Sigmoid colon (tissue), 7 donors: ENCODE data around the gene SLC45A1. TPM values are rescaled to one million over a fixed set of nuclear protein-coding genes. Genes with fewer than 3 reads are reported as not detected.

Source experiments
- DNase-seq: peaks from one replicate; pipeline ENCODE4 v3.0.0-alpha.2; 2019
- H3K27ac ChIP-seq, 4 donors: fragments of 200-600 bp; sonication (generic); one replicate each; pipeline ENCODE4 v1.5.1; 2016 to 2019; ENCODE audit warnings: mild to moderate bottlenecking in 1 of 4
- H3K27me3 ChIP-seq, 3 donors: fragments of 200-600 bp; sonication (generic); one replicate each; pipeline ENCODE4 v1.5.1; 2019; ENCODE audit warnings: mild to moderate bottlenecking in 1 of 3
- H3K36me3 ChIP-seq, 4 donors: fragments of 200-600 bp; sonication (generic); one replicate each; pipeline ENCODE4 v1.5.1; 2016 to 2019
- H3K4me1 ChIP-seq, 4 donors: fragments of 200-600 bp; sonication (generic); one replicate each; pipeline ENCODE4 v1.5.1; 2017 to 2019
- H3K4me3 ChIP-seq, 4 donors: fragments of 200-600 bp; sonication (generic); one replicate each; pipeline ENCODE4 v1.5.1; 2017 to 2019; ENCODE audit warnings: mild to moderate bottlenecking in 2 of 4, moderate library complexity in 1 of 4
- H3K9me3 ChIP-seq, 4 donors: fragments of 200-600 bp in 3 of 4; sonication (generic) in 3 of 4; one replicate each; pipeline versions ENCODE4 v1.5.1 to v1.6.1; 2013 to 2019
- EP300 ChIP-seq, 4 donors: sonication (generic); formaldehyde crosslinking; IDR thresholded peaks; one replicate each; pipeline ENCODE4 v1.6.1; 2017; ENCODE audit warnings: antibody characterized with exemption in 4 of 4
- POLR2A ChIP-seq, 2 donors: fragments of 450-650 bp; IDR thresholded peaks; one replicate each; pipeline ENCODE4 v1.6.1; 2016; ENCODE audit warnings: antibody characterized with exemption in 2 of 2, mild to moderate bottlenecking in 2 of 2, moderate library complexity in 2 of 2
- POLR2AphosphoS5 ChIP-seq, 4 donors: sonication (generic); formaldehyde crosslinking; IDR thresholded peaks; one replicate each; pipeline ENCODE4 v1.6.1; 2017; ENCODE audit warnings: antibody characterized with exemption in 4 of 4
- WGBS, 2 donors: extraction: QIAGEN DNeasy Blood & Tissue Kit; methylation state at CpG; one replicate each; pipeline ENCODE4 v1.1.7; 2013; 5-methylcytosine and 5-hydroxymethylcytosine counted together
- intact Hi-C: fragments of 100-400 bp; cut with DNase I; formaldehyde crosslinking; loops from one replicate; pipeline ENCODE4 v1.15.1; 2023
- polyA plus RNA-seq, 3 donors: library from polyadenylated mRNA; stranded (reverse); fragments of 200-250 nt; gene quantifications; one replicate each; pipeline ENCODE4 v1.2.3, GENCODE V29; 2013
- total RNA-seq, 4 donors: library from RNA; depleted of rRNA; stranded (reverse); fragments of >200 nt; gene quantifications; one replicate each; pipeline ENCODE4 v1.1.0, GENCODE V29; 2016
- TF ChIP-seq, protein P1 (sequence below), 4 experiments: fragments of 450-650 bp in 3 of 4; fragments of 200-600 bp in 1 of 4; IDR thresholded peaks; one replicate each; pipeline ENCODE4 v1.5.1; 2016 to 2019; ENCODE audit warnings: antibody characterized with exemption in 4 of 4, mild to moderate bottlenecking in 3 of 4, moderate library complexity in 2 of 4
- donor health status: healthy with polysubstance abuse.
- donor health status: Bipolar disorder and iron deficiency.
- donor health status: healthy.

Gene SLC45A1
- total and polyA plus RNA-seq, 7 donors = 1.4 to 6.5 (median 3.9) TPM; not detected in 2

- TF ChIP-seq, protein P1, sequence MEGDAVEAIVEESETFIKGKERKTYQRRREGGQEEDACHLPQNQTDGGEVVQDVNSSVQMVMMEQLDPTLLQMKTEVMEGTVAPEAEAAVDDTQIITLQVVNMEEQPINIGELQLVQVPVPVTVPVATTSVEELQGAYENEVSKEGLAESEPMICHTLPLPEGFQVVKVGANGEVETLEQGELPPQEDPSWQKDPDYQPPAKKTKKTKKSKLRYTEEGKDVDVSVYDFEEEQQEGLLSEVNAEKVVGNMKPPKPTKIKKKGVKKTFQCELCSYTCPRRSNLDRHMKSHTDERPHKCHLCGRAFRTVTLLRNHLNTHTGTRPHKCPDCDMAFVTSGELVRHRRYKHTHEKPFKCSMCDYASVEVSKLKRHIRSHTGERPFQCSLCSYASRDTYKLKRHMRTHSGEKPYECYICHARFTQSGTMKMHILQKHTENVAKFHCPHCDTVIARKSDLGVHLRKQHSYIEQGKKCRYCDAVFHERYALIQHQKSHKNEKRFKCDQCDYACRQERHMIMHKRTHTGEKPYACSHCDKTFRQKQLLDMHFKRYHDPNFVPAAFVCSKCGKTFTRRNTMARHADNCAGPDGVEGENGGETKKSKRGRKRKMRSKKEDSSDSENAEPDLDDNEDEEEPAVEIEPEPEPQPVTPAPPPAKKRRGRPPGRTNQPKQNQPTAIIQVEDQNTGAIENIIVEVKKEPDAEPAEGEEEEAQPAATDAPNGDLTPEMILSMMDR (IDR thresholded peaks at IDR 0.05) = no peak
- TF ChIP-seq POLR2A (IDR thresholded peaks at IDR 0.05) = no peak
- TF ChIP-seq EP300 (IDR thresholded peaks at IDR 0.05) = no peak
- TF ChIP-seq POLR2AphosphoS5 (IDR thresholded peaks at IDR 0.05) = no peak
- intact Hi-C loops = no loop called here
- H3K27me3 ChIP-seq = no peaks in the 10 kb centered on the region
These were observed 12.6 kb downstream of the SLC45A1 start for GRCh38 chr1:8330271-8331125.

GRCh38 chr1:8332806-8333205 lies 14.9 kb downstream of the SLC45A1 start:
- Histone ChIP-seq H3K9me3 (no peaks in the 10 kb centered on the region), H3K27me3 (no peaks in the 10 kb centered on the region), H3K4me3 (no peak overlapping the region), H3K4me1 (no peaks in the 10 kb centered on the region), H3K36me3 (peaks cover 0 to 28% (median 0%) of the 10 kb centered on the region in 4 donors), H3K27ac (no peak overlapping the region)
- DNase-seq = no peak
- WGBS, 2 donors = 89 to 93% methylated on average over 16 of the region's 16 CpGs
- intact Hi-C loops = no loop called here
- TF ChIP-seq, protein P1 (IDR thresholded peaks at IDR 0.05) = no peak
- TF ChIP-seq POLR2AphosphoS5 (IDR thresholded peaks at IDR 0.05) (no peak), POLR2A (IDR thresholded peaks at IDR 0.05) (no peak), EP300 (IDR thresholded peaks at IDR 0.05) (no peak)

More at GRCh38 chr1:8330271-8331125, 12.6 kb downstream of the SLC45A1 start:
- Histone ChIP-seq H3K4me3 (no peak overlapping the region), H3K9me3 (no peaks in the 10 kb centered on the region), H3K4me1 (no peaks in the 10 kb centered on the region), H3K27ac (no peak overlapping the region), H3K36me3 (peaks cover 0 to 42% (median 4%) of the 10 kb centered on the region in 4 donors)
- 91 to 95% methylated on average over 47 of the region's 47 CpGs for WGBS, 2 donors
- no peak for DNase-seq

- TF ChIP-seq, protein P1 (IDR thresholded peaks at IDR 0.05) = no peak
- WGBS, 2 donors = 72 to 87% methylated on average over 16 of the region's 16 CpGs
- Histone ChIP-seq H3K27ac (no peak overlapping the region), H3K4me3 (no peak overlapping the region), H3K27me3 (no peaks in the 10 kb centered on the region), H3K4me1 (no peaks in the 10 kb centered on the region), H3K9me3 (no peaks in the 10 kb centered on the region), H3K36me3 (peaks cover 0 to 33% (median 0%) of the 10 kb centered on the region in 4 donors)
- intact Hi-C loops = no loop called here
- DNase-seq = no peak
These were observed 15.5 kb downstream of the SLC45A1 start for GRCh38 chr1:8333246-8333987.

DNA sequence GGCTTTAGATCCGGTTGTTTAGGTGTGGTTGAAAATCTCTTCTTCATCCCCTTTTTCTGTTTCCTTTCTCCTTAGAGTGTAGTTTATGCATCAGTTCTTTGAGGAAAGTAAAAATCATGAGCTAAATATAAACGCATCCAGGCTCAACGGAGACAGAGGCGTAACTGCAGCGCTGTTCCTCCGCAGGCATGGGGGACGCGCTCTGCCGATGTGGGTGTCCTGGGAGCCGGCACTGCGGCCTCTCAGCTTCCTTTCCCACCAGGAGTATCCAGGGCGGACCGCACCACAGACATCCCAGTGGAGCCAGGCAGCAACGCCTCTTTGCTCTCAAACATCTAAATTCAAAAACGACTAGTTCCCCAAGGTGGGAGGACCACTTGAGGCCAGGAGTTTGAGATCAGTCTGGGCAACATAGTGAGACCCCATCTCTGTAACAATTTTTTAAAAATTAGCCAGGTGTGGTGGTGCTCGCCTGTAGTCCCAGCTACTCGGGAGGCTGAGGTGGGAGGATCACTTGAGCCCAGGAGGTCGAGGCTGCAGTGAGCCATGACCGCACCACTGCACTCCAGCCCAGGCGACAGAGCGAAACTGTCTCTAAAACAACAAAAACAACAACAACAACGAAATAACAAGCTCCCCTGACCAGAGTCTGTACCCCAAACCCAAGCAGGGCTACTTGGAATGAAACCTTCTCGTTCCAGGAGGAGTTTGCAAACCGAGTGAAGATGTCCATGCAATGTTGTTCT lies 16.4 kb downstream of the SLC45A1 start:
- Histone ChIP-seq H3K9me3 (no peaks in the 10 kb centered on the region), H3K36me3 (peaks cover 0 to 40% (median 0%) of the 10 kb centered on the region in 4 donors), H3K27ac (no peak overlapping the region), H3K4me3 (no peak overlapping the region), H3K4me1 (no peaks in the 10 kb centered on the region), H3K27me3 (no peaks in the 10 kb centered on the region)
- TF ChIP-seq, protein P1 (IDR thresholded peaks at IDR 0.05) = no peak
- TF ChIP-seq POLR2AphosphoS5 (IDR thresholded peaks at IDR 0.05) (no peak), POLR2A (IDR thresholded peaks at IDR 0.05) (no peak), EP300 (IDR thresholded peaks at IDR 0.05) (no peak)
- intact Hi-C loops = no loop called here
- no peak for DNase-seq
- WGBS, 2 donors = 91 to 93% methylated on average over 24 of the region's 24 CpGs
